ENCODE measurements around the gene CBFB.

Gene CBFB

GRCh38 chr16:67146523-67147357 is 117.8 kb downstream of the CBFB start:
- DNase-seq (ENCODE audit: extremely low spot score), result no peak
- CTCF ChIA-PET, result interaction anchor here (0.6 kb wide), 1 partner anchor 227 kb away, joined by 3 read pairs; no protein-coding TSS in a partner anchor
- POLR2A ChIA-PET, result no interaction called here
- TF ChIP-seq TARDBP (IDR thresholded peaks at IDR 0.05) (no peak), HDGF (IDR thresholded peaks at IDR 0.05; ENCODE audit: borderline replicate concordance) (no peak), NFRKB (IDR thresholded peaks at IDR 0.05) (no peak), PKNOX1 (IDR thresholded peaks at IDR 0.05) (no peak), SP1 (IDR thresholded peaks at IDR 0.05) (no peak), L3MBTL2 (conservative IDR thresholded peaks at IDR 0.05) (no peak)

DNA sequence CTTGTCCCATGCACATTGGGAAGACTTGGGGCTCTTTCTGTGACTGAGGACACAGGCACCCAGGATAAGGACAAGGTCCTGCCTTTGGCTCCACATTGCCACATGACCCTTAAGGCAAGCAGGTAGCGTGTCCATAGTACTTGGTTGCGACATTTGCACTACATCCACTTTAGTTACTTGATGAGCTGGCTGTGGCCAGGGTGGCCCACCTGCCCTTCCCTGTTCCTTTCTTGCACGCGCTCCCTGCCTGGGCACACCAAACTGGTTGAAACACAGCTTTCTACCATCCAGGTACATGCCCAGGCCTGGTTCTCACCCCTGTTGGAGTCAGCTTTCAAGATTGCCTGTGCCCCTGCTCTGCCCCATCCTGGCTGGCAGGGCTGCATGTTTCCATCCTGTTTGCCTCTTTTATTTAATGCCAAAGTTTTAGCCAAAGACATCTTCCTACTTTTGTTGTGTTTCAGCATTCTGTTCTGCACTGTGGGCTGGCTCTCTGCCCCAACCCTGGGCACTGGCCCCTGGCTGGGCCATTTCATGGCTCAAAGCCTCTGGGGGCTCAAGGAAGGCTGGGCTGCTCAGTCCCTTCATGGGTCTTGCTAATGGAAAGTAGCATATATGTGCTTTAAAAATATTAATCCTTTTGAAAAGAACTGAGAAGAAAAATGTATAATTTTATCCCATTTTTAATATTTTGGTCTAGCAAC is 118.6 kb downstream of the CBFB start:
- DNase-seq (ENCODE audit: extremely low spot score), result no peak
- ChIA-PET CTCF (no interaction called here), POLR2A (no interaction called here)
- TF ChIP-seq FOXK2 (IDR thresholded peaks at IDR 0.05) (no peak), BHLHE40 (IDR thresholded peaks at IDR 0.05; ENCODE audit: borderline replicate concordance) (no peak), NFRKB (IDR thresholded peaks at IDR 0.05) (no peak), SP1 (IDR thresholded peaks at IDR 0.05) (no peak), CTBP1 (IDR thresholded peaks at IDR 0.05; ENCODE audit: borderline replicate concordance) (no peak), L3MBTL2 (conservative IDR thresholded peaks at IDR 0.05) (no peak), PKNOX1 (IDR thresholded peaks at IDR 0.05) (no peak), TARDBP (IDR thresholded peaks at IDR 0.05) (no peak), HDGF (IDR thresholded peaks at IDR 0.05; ENCODE audit: borderline replicate concordance) (no peak), FOXA1 (IDR thresholded peaks at IDR 0.05) (no peak), LEF1 (IDR thresholded peaks at IDR 0.05; ENCODE audit: borderline replicate concordance) (no peak), SUZ12 (IDR thresholded peaks at IDR 0.05) (no peak), ELF4 (IDR thresholded peaks at IDR 0.05) (no peak), ARNT (IDR thresholded peaks at IDR 0.05) (no peak)

DNA sequence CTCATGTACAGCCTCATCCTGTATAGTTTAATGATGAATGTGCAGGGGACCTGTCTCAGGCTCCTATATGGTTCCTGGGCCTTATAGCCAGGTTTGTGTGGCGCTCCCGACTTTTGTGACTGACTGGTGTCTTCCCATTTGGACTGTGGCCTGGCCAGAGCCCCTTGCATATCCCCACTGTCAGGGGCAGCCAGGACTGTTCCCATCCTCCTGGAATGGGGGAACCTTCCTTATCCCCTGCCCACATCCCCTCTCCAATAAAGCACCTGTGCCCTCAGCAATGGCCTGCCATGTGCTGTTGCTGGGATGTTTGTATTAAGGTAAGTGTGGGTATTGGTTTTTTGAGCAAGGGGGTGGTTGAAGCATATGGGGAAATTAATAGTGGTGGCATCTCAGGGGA is 119.3 kb downstream of the CBFB start:
- POLR2A ChIA-PET, result no interaction called here
- CTCF ChIA-PET, result no interaction called here
- DNase-seq (ENCODE audit: extremely low spot score), result no peak
- TF ChIP-seq TARDBP (IDR thresholded peaks at IDR 0.05) (no peak), NFRKB (IDR thresholded peaks at IDR 0.05) (no peak), ZNF384 (IDR thresholded peaks at IDR 0.05) (no peak), FOXA1 (IDR thresholded peaks at IDR 0.05) (no peak), ELF4 (IDR thresholded peaks at IDR 0.05) (no peak), BHLHE40 (IDR thresholded peaks at IDR 0.05; ENCODE audit: borderline replicate concordance) (no peak), PKNOX1 (IDR thresholded peaks at IDR 0.05) (no peak), HDGF (IDR thresholded peaks at IDR 0.05; ENCODE audit: borderline replicate concordance) (no peak), FOXK2 (IDR thresholded peaks at IDR 0.05) (no peak), SP1 (IDR thresholded peaks at IDR 0.05) (no peak), ARNT (IDR thresholded peaks at IDR 0.05) (no peak), CTBP1 (IDR thresholded peaks at IDR 0.05; ENCODE audit: borderline replicate concordance) (no peak), LEF1 (IDR thresholded peaks at IDR 0.05; ENCODE audit: borderline replicate concordance) (no peak), FOXM1 (IDR thresholded peaks at IDR 0.05; ENCODE audit: borderline replicate concordance) (no peak), L3MBTL2 (conservative IDR thresholded peaks at IDR 0.05) (no peak), SUZ12 (IDR thresholded peaks at IDR 0.05) (no peak)

GRCh38 chr16:67148656-67149275 is 119.8 kb downstream of the CBFB start:
- no peak for TF ChIP-seq NFRKB (IDR thresholded peaks at IDR 0.05)
- no peak for TF ChIP-seq SUZ12 (IDR thresholded peaks at IDR 0.05)
- no peak for TF ChIP-seq SP1 (IDR thresholded peaks at IDR 0.05)
- no peak for TF ChIP-seq CTBP1 (IDR thresholded peaks at IDR 0.05; ENCODE audit: borderline replicate concordance)
- TF ChIP-seq FOXM1 (IDR thresholded peaks at IDR 0.05; ENCODE audit: borderline replicate concordance), result no peak
- TF ChIP-seq PKNOX1 (IDR thresholded peaks at IDR 0.05), result no peak
- no peak for TF ChIP-seq TARDBP (IDR thresholded peaks at IDR 0.05)
- TF ChIP-seq LEF1 (IDR thresholded peaks at IDR 0.05; ENCODE audit: borderline replicate concordance), result no peak
- TF ChIP-seq L3MBTL2 (conservative IDR thresholded peaks at IDR 0.05), result no peak
- no peak for TF ChIP-seq FOXK2 (IDR thresholded peaks at IDR 0.05)
- no peak for TF ChIP-seq ARNT (IDR thresholded peaks at IDR 0.05)
- no peak for TF ChIP-seq HDGF (IDR thresholded peaks at IDR 0.05; ENCODE audit: borderline replicate concordance)
- no peak for TF ChIP-seq BHLHE40 (IDR thresholded peaks at IDR 0.05; ENCODE audit: borderline replicate concordance)
- POLR2A ChIA-PET, result no interaction called here
- DNase-seq (ENCODE audit: extremely low spot score), result no peak
- CTCF ChIA-PET, result no interaction called here
